ENCODE results near the gene SIPA1L3. TPM values are rescaled to one million over a fixed set of nuclear protein-coding genes. Genes with fewer than 3 reads are reported as not detected.

SIPA1L3 gene
- total RNA-seq, 2 experiments from 2014 or later: 15.5 to 17.7 TPM

DNA sequence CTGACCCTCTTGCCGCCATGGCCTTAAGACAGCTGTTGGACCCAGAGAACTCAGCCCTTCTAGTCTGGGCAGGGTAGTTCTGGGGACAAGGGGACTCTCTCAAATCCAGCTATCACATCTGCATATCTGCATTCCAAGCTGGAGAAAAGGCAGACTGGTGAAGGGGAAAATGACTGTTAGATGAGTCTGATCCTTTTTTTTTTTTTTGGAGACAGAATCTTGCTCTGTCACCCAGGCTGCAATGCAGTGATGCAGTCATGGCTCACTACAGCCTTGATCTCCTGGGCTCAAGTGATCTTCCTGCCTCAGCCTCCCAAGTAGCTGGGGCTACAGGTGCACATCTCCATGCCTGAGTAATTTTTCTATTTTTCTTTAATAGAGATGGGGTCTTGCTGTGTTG, 114.3 kb downstream of the SIPA1L3 start:
- Mint-ChIP-seq H3K27me3 (no peaks in the 10 kb centered on the region), H3K9me3 (no peaks in the 10 kb centered on the region), H3K27ac (no peak overlapping the region), H3K36me3 (ENCODE audit: low read depth) (peaks cover 4% of the 10 kb centered on the region), H3K4me3 (no peak overlapping the region), H3K4me1 (ENCODE audit: low read depth) (no peaks in the 10 kb centered on the region)
- ChIA-PET CTCF (no interaction called here), POLR2A (no interaction called here)
- intact Hi-C loops (cut with DNase I, micrococcal nuclease): no loop called here
- H3K36me3 ChIP-seq (ENCODE audit: insufficient read depth, low read length): no peaks in the 10 kb centered on the region
- no peaks in the 10 kb centered on the region for H3K4me1 ChIP-seq (ENCODE audit: insufficient read depth, low read length)
- ATAC-seq (ENCODE audit: poor library complexity) (no peak), DNase-seq (no peak)
- H3K27ac ChIP-seq (ENCODE audit: low read depth in 1 of 2, low read length in 2 of 2): no peak overlapping the region
- no peaks in the 10 kb centered on the region for H3K27me3 ChIP-seq (ENCODE audit: control insufficient read depth in 1 of 2, insufficient read depth in 2 of 2, low read length in 2 of 2)
- TF ChIP-seq, protein P1, sequence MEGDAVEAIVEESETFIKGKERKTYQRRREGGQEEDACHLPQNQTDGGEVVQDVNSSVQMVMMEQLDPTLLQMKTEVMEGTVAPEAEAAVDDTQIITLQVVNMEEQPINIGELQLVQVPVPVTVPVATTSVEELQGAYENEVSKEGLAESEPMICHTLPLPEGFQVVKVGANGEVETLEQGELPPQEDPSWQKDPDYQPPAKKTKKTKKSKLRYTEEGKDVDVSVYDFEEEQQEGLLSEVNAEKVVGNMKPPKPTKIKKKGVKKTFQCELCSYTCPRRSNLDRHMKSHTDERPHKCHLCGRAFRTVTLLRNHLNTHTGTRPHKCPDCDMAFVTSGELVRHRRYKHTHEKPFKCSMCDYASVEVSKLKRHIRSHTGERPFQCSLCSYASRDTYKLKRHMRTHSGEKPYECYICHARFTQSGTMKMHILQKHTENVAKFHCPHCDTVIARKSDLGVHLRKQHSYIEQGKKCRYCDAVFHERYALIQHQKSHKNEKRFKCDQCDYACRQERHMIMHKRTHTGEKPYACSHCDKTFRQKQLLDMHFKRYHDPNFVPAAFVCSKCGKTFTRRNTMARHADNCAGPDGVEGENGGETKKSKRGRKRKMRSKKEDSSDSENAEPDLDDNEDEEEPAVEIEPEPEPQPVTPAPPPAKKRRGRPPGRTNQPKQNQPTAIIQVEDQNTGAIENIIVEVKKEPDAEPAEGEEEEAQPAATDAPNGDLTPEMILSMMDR (IDR thresholded peaks at IDR 0.05): no peak
- H3K4me3 ChIP-seq (ENCODE audit: low read length): no peak overlapping the region
- no peaks in the 10 kb centered on the region for H3K9me3 ChIP-seq (ENCODE audit: control insufficient read depth in 1 of 2, insufficient read depth in 1 of 2, low read length in 2 of 2)

GRCh38 chr19:38022791-38023670, 116.0 kb downstream of the SIPA1L3 start:
- no peak for DNase-seq
- Histone ChIP-seq H3K36me3 (ENCODE audit: insufficient read depth, low read length) (no peaks in the 10 kb centered on the region), H3K9me3 (ENCODE audit: control insufficient read depth in 1 of 2, insufficient read depth in 1 of 2, low read length in 2 of 2) (no peaks in the 10 kb centered on the region), H3K4me3 (ENCODE audit: low read length) (no peak overlapping the region), H3K27me3 (ENCODE audit: control insufficient read depth in 1 of 2, insufficient read depth in 2 of 2, low read length in 2 of 2) (no peaks in the 10 kb centered on the region), H3K27ac (ENCODE audit: low read depth in 1 of 2, low read length in 2 of 2) (no peak overlapping the region), H3K4me1 (ENCODE audit: insufficient read depth, low read length) (no peaks in the 10 kb centered on the region)
- H3K4me1 Mint-ChIP-seq (ENCODE audit: low read depth): no peaks in the 10 kb centered on the region
- ChIA-PET CTCF (no interaction called here), POLR2A (no interaction called here)
- no peaks in the 10 kb centered on the region for H3K9me3 Mint-ChIP-seq
- H3K4me3 Mint-ChIP-seq: no peak overlapping the region
- no peak for ATAC-seq (ENCODE audit: poor library complexity)
- intact Hi-C loops (cut with DNase I, micrococcal nuclease): no loop called here
- H3K27me3 Mint-ChIP-seq: no peaks in the 10 kb centered on the region
- H3K27ac Mint-ChIP-seq: no peak overlapping the region
- H3K36me3 Mint-ChIP-seq (ENCODE audit: low read depth): peaks cover 4% of the 10 kb centered on the region
- TF ChIP-seq, protein P1 (IDR thresholded peaks at IDR 0.05): no peak

GRCh38 chr19:38023671-38024541, 116.9 kb downstream of the SIPA1L3 start:
- Mint-ChIP-seq H3K36me3 (ENCODE audit: low read depth) (no peaks in the 10 kb centered on the region), H3K27ac (no peak overlapping the region), H3K4me1 (ENCODE audit: low read depth) (no peaks in the 10 kb centered on the region), H3K9me3 (no peaks in the 10 kb centered on the region), H3K4me3 (no peak overlapping the region), H3K27me3 (no peaks in the 10 kb centered on the region)
- ChIA-PET CTCF (no interaction called here), POLR2A (no interaction called here)
- Histone ChIP-seq H3K9me3 (ENCODE audit: control insufficient read depth in 1 of 2, insufficient read depth in 1 of 2, low read length in 2 of 2) (no peaks in the 10 kb centered on the region), H3K4me1 (ENCODE audit: insufficient read depth, low read length) (no peaks in the 10 kb centered on the region), H3K27ac (ENCODE audit: low read depth in 1 of 2, low read length in 2 of 2) (no peak overlapping the region), H3K36me3 (ENCODE audit: insufficient read depth, low read length) (no peaks in the 10 kb centered on the region), H3K27me3 (ENCODE audit: control insufficient read depth in 1 of 2, insufficient read depth in 2 of 2, low read length in 2 of 2) (no peaks in the 10 kb centered on the region), H3K4me3 (ENCODE audit: low read length) (no peak overlapping the region)
- intact Hi-C loops (cut with DNase I, micrococcal nuclease): no loop called here
- TF ChIP-seq, protein P1 (IDR thresholded peaks at IDR 0.05): no peak
- no peak for ATAC-seq (ENCODE audit: poor library complexity)
- DNase-seq: no peak
